Measurements from ENCODE around the gene HAPLN3.

HAPLN3 gene

DNA sequence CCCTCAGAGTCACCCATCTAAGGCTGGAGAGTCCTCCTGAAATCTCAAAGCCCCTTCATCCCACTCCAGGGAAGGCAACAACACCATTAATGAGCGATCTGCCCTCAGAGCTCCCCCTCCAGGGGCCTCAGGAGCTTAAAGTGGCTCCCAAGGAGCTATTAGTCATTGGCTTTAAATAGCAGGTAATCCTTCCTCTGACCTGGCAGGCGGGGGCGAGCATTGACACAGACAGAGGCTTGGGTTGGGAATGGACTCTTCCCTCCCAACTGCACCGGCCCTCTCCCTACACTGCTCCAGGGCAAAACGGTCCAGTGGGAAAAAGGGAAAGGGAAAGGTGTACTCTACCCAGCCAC lies 16.4 kb upstream of the HAPLN3 start:
- no peak for DNase-seq (ENCODE audit: low read depth)

DNA sequence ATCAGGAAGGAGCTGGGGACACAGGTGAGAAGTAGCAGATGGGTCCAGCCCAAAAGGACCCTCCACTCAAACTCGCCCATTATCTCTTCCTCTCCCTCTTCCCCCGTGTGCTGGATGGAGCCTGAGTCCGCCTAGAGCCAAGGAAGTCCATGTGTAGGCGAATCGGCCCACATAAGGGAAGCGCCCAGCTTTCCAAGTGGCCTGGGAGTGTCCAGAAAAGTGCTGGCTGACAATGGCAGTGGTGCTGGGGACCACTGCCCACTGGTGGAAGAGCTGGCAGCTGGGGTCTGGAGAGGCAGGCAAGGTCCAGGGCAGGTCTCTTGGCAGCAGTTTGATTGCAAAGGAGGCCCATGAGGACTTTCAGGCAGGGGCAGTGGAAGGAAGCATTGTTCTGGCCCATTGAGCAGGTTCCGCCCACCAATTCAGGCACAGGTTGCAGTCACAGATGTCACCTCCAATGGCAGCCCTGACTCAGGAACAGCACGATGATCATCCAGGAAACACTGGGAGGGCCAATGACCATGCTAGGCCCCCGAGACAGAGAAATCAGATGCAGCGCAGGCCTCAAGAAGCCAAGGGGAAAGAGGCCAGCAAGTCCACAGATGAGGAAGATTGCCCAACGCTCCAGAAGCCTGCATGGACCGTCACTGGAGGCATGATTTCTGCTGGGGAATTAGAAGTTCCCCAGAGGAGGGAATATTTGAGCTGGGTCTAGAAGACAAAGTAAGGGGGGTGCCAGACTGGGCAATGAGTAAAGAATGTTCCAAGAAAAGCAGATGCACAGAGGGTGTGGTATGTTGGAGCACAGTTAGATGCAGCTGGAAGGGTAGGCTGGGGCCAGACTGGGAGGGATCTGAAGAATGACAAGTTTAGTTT lies 14.8 kb upstream of the HAPLN3 start:
- DNase-seq (ENCODE audit: low read depth) = no peak

DNA sequence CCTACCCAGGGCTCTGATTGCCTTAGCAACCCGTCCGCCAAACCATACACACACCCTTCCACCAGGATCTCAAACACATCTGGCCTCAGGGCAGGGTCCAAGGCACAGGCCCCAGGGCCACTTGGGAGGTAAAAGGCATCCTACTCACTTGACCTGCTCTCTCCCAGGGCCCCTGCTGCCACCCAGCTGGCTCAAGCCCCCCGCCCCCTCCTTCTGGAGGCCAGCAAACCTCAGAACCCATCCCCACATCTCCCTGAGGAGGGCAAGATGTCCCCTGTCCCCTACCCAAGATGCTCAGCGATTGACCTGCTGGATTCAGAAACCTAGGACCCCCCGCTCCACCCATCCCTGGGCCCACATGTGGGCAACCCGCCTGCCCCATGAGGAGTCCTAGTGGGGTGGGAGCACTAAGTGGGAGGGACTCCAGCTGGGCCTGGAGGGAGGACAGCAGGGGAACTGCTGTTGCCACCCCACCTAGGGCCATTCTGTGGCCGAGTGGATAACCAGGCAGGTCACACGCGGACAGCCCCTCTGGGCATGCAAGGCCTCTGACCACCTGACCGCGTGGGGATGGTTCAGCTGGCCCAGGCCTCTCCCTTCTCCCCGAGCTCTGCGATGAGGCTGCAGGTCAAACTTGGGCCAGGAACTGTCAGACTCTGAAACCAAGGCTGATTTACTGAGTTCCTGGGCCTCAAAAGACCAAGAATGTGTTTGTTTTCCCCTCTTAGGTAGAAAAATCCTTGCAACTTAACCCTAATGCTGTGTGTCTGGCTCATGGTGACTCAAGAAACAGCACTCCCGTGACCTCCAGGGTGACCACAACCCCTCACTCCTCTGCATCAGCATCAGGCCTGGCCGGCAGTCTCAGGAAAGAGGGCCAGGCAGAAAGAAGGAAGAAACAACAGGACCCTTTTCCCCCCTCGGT lies 13.6 kb upstream of the HAPLN3 start:
- DNase-seq (ENCODE audit: low read depth) = no peak

DNA sequence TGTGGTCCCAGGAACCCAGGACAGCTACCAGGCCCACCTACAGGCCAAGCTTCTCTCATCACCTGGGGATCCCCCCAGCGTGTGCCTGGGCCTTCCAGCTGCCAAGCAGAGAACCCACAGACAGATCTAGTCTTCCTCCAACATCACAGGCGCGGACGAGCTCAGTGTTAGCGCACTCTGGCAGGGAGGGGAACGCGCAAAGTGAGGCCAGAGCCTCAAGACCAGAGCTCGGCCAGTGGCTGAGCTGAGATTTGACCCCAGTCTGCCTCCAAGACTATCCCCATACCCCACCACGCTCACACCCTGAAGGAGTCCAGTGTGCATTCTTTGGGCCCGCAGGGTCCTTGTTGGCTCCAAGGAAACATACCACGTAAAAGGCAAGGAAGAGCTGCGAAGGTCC lies 12.8 kb upstream of the HAPLN3 start:
- no peak for DNase-seq (ENCODE audit: low read depth)

DNA sequence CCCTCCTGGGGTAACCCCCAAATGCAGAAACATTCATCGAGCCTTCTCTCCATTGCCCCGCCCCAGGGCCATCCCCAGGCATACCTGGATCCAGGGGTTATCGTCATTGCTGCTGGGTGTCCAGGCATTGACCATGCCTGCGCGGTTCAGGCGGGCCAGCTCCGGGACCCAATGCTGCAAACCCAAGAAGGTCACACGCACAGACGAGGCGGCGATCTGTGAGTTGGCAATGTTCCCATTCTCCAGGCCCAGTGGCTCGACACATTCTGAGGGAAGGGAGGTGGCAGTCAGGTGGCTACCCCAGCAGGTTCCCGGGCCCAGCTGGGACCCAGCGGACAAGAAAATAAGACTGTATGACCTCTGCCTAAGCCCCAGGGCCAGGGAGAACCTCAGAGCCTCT lies 11.8 kb upstream of the HAPLN3 start:
- DNase-seq (ENCODE audit: low read depth) = no peak

DNA sequence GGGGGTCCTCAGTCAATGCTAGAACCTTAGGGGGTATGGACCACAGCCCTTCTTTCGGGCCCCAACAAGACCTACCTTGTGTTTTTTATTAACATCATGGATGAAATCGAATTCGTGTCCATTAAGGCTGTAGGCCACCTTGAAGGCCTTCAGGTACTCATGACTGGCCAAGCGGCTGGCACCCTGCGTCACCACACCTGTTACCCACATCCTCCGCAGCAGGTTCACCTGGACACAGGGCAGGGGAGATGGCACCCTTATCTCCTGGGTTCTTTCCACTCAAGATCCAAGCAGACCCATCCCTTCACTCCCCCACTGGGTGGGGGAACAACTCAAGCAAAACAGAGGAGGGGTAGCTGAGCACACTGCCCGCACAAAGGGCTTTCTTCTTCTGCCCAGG lies 11.2 kb upstream of the HAPLN3 start:
- DNase-seq (ENCODE audit: low read depth) = no peak

DNA sequence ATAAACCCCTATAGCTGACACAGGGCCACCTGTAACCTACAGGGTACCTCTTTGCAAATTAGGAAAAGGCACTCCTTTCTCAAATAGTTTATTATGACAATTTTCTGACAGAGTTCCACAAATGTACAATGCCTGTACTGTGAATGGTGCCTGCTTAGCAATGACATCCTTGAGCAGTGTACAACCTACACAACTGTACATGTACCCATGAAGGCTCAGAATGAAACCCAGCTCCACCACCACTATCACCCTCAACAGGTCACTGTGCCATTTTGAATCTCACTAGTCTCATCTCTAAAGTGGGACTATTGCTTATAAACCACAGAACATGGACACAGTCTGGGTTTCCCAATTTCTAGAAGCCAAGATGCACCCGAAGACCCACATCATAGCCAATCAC lies 10.8 kb upstream of the HAPLN3 start:
- DNase-seq (ENCODE audit: low read depth) = no peak

DNA sequence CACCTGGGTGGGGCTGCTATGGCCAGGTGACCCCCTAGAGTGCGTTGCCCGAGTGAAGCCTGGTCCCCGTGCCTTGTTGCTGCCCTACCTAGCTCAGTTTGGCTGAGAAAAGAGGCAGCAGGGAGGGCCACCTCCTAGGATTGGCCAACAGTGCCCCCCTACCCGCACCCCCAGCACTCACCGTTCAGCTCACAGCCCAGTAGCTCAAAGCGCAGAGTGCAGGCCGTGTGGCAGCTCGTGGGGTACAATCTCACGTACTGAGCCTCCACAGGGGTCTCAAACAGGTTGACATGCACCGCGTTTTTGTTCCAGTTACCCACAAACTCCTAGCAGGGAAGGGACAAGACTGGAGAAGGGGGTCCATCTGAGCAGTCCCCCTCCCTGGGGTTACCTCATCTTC lies 10.2 kb upstream of the HAPLN3 start:
- DNase-seq (ENCODE audit: low read depth) = no peak

DNA sequence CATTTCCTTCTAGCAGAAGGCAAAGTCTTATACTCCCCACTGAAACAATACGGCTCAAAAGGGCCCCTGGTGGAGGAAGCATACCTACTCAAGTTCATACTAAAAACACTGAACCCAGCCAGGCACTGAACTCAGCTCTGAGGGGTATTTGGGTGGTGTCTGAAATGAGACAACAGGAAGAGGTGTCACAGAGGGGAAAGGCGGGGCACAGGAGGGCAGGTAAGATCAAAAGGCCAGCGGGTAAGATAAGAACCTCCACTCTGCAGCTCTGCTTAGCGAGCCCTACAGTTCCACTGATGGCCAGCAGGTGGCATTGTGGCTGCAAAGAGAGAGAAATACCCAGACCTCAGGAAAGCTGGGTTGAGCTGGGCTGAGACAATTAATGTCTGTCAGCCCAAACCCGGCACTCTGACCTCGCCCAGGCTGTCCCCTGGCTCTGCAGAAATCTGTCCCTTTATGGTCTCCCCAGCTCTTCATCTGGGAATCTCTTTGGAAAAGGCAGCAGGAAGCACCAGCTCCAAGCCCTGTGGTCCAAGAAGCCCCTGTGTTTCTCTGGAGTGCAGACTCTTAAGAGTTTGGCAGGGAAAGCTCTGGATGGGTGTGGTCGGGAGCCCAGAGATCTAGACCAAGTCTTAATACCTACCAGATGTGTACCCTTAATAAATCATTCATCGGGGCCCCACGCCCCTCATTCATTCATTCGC lies 9.4 kb upstream of the HAPLN3 start:
- DNase-seq (ENCODE audit: low read depth) = peak; percentile 89

DNA sequence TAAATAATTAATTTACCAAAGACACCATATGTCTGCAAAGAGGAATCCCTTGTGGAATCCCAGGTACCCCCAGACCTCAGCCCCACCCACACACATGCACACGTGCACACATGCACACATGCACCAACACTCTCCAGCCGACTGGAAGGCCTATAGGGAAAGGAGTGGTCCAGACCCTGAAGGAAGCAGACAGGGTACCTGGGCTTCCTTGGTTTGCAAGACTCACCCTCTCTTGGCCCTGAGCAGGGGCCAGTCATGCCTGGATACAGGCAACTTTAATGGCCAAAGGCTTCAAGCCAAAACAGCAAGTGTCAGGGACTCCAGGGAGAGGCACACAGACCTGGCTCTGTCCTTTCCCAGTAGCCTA lies 8.9 kb upstream of the HAPLN3 start:
- DNase-seq (ENCODE audit: low read depth) = no peak

DNA sequence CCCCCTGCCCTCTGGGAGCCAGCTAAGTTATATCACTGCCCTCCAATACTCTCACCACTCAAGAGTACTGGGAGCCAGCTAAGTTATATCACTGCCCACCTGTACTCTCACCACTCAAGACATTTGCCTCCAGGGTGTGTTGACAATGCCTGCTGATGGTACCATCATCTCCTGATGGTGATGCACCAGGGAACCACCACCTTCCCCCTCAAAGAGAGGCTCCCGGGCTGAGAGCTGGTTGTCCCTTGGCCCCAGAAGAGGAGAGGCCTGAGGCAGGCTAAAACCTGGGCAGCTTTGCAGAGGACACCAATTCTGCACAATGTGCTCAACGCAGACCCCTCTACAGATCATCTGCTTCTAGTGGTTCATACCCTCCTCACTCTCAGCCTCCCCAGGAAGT lies 7.5 kb upstream of the HAPLN3 start:
- DNase-seq (ENCODE audit: low read depth) = no peak

DNA sequence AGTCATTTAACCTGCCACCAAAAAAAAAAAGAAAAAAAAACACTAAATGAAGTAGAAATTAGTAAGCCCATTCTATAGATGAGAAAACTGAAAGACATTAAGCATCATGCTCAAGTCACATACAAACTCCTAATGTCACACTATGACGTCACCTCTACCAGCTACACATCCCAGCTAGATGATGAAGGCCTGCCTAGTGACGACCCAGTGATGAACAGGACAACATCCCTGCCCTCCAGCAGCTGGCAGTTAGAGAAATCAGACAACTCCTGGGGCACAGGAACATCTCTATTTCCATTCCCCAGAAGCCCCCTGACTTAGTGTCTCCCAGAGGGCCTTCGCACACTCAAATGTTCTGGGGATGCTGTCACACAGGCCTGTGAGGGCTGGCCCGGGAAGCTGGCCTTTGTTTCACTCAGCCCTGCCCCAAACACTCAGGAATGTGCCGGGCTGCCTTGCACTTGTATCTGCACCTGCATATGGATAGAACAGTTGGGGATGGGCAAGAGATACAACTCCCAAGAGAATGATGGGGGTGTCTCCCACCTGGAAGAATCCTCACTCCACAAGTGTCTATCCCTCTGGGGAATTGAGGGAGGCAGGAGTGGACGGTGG lies 7.0 kb upstream of the HAPLN3 start:
- no peak for DNase-seq (ENCODE audit: low read depth)

DNA sequence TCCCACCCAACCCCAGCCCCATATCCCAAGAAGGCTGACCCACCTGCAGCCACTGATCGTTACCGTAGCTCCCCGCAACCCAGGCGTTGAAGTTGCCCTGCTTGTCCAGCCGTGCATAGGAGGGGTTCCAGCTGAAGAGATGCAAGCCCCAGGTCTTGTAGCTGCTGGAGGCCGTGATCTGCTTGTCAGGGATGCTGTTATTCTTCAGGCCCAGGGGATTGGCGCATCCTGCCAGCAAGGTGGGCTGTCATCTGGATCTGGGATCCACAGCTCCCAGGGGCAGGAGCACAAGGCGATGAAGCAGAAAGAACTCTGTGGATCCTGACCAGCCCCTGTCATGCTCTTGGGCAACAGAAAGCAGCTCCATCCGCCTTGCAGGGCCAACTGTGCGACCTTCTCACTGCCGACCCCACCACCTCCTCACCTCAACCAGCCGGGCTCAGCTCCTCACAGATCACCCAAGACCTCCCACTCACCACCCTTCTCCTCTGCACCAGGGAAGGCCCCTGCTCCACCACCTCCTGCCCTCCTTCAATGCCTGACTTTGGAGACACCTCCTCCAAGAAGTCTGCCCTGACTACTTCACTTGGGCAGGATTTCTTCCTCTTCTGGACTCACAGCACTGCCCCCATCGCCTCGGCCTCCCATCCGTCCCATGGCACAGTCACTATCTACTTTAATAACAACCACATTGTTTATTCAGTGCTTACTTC lies 6.3 kb upstream of the HAPLN3 start:
- no peak for DNase-seq (ENCODE audit: low read depth)

DNA sequence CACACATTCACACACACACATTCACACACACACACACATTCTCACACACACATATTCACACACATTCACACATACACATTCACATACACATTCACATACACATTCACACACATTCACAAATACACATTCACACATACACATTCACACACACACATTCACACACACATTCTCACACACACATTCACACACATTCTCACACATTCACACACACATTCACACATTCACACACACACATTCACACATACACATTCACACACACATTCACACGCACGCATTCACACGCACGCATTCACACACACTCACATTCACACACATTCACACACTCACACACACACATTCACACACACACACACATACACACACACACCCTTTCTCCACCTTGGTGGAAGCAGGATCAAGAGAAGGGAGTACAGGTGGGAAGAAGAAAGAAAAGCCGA lies 5.7 kb upstream of the HAPLN3 start:
- DNase-seq (ENCODE audit: low read depth) = no peak

DNA sequence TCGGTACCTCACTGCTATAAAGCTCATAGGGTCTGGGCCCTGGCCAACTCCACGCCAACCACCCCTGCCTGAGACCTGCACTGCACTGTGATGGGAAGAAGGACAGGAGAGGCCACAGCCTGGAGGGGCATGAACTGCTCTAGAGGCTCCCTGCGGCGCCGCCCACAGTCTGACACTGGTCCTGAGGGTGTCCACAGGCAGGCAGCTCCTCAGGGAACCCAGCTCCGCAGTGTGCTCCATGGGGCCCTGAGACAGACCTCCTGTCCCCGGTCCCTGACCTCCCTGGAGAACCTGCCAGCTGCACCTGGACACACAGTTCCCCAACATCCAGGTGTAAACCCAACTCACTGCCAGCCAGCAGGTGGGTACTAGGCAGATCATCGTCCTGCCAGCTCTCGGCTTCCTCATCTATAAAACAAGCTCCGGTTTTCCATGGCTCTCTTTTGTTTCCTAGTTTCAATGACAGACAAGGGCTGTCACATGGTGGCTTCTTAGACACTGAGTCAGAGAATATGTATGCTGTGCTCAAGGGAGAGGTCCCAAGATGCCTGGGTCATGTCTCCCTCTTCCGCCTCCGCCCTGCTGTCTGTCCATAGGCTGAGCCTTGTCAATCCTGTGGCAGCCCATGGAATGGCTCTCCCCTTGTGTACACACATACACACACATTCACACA lies 5.1 kb upstream of the HAPLN3 start:
- no peak for DNase-seq (ENCODE audit: low read depth)

DNA sequence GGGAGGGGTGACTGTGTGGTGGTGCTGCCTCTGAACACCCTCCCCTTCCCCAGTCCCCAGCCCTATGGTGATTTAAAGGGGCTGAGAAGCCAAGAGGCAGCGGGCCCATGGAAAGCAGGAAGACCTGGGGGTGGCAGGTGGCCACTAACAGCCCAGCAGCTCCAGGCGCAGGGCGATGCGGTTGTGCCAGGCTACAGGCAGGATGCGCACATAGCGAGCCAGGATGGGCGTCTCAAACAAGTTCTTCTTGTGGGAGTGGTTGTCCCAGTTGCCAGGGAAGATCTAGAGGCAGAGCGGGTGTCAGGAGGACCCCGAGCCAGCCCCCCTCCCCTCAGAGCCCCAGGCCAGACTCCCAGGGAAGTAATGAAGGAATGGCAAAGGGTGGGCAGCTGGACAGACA lies 3.9 kb upstream of the HAPLN3 start:
- no peak for DNase-seq (ENCODE audit: low read depth)

DNA sequence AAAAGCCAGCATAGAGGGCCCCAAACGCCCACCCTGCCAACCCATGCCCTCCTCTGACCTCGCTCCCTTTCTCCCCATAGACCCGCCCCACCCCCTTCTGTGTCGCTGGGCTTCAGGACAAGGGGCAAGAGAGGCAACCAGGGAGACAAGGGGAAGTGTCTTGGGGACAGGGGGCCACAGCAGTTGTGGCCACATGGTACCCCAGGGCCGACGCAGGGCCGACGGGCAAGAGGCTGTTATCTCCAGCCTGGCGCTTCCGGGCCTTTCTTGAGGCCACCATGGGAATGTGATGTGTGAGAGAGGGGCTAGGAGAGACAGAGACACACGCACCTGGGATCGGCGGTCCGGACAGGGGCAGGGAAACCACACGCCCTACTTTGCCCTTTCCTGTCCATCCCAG lies 3.4 kb upstream of the HAPLN3 start:
- DNase-seq (ENCODE audit: low read depth) = no peak

DNA sequence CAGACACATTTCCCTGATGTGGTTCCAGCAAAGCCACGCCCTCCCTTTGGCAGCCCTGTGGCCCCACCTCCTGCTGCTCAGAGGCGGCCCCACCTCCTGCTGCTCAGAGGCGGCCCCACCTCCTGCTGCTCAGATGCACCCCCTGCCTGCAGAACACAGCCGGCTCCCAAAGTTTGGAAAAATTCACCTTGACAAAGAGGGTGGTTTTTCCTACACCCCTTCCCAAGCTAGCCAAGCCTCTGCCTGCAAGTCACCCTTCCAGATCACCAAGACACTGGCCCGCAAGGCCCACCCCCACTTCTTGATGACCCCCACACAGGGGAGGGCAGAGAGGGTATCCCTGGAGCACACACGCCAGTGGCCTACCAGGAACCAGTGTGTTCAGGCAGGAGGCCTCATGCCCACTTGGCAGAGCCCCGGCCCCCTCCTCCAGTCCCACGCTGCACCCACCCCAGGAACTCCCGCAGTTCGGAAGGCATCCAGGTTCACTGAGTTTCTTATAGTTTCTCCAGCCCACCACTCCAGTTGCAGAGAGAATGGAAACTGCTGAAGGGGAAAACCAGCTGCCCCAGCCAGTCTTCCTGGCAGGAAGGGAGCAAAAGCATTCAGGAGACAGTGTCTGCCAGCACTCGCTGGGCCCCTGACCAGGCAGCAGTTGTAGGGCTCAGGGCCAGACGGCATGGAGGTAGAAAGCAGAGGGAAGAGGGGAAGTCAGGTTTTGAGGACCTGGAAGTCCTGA lies 2.3 kb upstream of the HAPLN3 start:
- DNase-seq (ENCODE audit: low read depth) = peak; percentile 66

DNA sequence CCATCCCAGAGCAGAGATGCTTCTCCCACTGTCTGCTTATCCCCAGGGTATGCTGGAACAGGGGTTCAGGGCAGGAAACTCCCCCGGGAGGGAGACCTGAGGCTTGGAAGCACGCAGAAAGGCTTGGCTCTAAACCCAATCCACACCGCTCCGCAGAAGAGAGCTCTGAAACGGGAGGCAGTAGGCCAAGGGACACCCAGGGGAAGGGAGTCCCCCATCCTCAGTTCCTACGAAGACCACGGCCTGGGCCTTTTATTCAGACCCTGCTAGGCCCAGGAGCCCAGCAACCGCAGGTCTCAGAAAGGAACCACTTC lies 1.8 kb upstream of the HAPLN3 start:
- no peak for DNase-seq (ENCODE audit: low read depth)

DNA sequence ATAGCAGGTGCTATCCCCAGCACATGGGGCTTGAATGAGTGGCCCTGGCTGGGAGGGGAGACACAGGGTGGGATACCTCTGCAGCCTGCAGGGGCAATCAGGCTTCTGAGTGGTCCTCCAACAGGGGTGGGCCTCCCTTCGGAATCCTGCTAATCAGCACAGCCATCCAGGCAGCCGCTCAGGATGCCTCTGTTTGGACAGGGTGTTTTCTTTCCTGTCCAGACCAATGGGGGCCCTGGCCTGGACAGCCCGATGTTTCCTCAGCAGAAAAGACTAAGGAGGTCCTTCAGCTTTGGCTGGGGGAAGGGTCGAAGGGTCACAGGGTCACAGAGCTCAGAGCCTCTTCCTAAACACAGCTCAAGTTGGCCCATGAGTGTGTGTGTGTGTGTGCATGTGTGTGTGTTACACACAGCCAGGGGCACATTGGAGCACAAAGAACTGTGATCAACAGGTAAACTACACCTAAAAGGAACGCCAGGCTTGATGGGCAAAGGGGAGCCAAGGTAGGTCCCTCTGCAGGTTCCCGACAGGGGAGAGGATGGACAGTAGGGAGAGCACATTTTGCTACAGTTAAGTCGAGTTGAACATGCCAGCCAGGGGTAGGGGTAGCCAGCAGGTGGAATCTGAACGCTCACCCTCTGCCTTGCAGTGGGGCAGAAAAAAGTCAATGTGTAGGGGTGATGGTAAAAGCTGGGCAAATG lies 1.1 kb upstream of the HAPLN3 start:
- no peak for DNase-seq (ENCODE audit: low read depth)

Measured in activated T-helper 1 cell treated with Interleukin-2 at 50 U/mL for 16 hours (primary cell).